ENCODE data around the gene AK6.

The AK6 gene

DNA sequence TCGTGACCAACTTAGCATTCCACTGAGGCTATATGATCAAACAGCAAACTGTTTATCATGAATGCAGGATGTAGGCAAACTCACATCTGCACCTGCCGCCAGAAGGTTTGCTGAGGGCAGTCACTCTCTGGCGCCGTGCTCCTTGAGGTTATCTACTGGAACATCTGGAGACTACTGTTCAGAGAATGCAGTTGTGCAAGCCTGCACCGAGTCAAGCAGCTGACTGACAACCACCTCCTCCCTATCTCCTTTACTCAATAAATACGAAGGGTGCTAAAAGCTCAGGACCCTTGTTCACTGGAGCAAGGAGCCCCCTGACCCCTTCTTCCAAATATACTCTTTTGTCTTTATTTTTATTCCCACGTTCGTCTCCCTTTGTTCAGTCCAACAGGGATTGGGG lies 63.8 kb downstream of the AK6 start:
- TF ChIP-seq, protein P1, sequence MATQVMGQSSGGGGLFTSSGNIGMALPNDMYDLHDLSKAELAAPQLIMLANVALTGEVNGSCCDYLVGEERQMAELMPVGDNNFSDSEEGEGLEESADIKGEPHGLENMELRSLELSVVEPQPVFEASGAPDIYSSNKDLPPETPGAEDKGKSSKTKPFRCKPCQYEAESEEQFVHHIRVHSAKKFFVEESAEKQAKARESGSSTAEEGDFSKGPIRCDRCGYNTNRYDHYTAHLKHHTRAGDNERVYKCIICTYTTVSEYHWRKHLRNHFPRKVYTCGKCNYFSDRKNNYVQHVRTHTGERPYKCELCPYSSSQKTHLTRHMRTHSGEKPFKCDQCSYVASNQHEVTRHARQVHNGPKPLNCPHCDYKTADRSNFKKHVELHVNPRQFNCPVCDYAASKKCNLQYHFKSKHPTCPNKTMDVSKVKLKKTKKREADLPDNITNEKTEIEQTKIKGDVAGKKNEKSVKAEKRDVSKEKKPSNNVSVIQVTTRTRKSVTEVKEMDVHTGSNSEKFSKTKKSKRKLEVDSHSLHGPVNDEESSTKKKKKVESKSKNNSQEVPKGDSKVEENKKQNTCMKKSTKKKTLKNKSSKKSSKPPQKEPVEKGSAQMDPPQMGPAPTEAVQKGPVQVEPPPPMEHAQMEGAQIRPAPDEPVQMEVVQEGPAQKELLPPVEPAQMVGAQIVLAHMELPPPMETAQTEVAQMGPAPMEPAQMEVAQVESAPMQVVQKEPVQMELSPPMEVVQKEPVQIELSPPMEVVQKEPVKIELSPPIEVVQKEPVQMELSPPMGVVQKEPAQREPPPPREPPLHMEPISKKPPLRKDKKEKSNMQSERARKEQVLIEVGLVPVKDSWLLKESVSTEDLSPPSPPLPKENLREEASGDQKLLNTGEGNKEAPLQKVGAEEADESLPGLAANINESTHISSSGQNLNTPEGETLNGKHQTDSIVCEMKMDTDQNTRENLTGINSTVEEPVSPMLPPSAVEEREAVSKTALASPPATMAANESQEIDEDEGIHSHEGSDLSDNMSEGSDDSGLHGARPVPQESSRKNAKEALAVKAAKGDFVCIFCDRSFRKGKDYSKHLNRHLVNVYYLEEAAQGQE (IDR thresholded peaks at IDR 0.05; ENCODE audit: insufficient read depth in 1 of 2, low read depth in 2 of 2, low read length in 2 of 2), result no peak
- no peak for TF ChIP-seq FOXP2 (optimal IDR thresholded peaks at IDR 0.05; ENCODE audit: borderline replicate concordance, extremely low read depth, extremely low read length, insufficient read depth)

Measured in PFSK-1 (cell line).